ENCODE data around the gene NRG3.

Gene NRG3

DNA sequence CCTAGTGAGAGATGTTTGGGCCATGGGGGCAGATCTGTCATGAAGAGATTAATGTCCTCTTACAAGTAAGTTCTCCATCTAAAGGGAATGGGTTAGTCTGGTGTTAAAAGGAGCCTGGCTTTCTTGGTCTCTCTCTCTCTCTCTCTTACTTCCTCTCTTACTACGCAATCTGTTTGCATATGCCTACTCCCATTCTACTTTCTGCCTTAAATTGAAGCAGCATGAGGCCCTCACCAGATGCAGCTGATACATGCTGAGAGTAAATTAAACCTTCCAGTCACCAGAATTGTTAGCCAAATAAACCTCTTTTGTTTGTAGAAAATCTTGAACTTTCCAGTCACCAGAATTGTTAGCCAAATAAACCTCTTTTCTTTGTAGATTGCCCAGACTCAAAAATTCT is 884.1 kb downstream of the NRG3 start:
- DNase-seq (ENCODE audit: low spot score in 2 of 2) = no peak
- H3K36me3 Mint-ChIP-seq = no peaks in the 10 kb centered on the region
- no peaks in the 10 kb centered on the region for H3K27me3 Mint-ChIP-seq
- H3K4me1 Mint-ChIP-seq = no peaks in the 10 kb centered on the region
- no peak overlapping the region for H3K27ac Mint-ChIP-seq
- no peak for ATAC-seq (ENCODE audit: low read depth)
- H3K9me3 Mint-ChIP-seq = no peaks in the 10 kb centered on the region
- H3K4me3 Mint-ChIP-seq = no peak overlapping the region

DNA sequence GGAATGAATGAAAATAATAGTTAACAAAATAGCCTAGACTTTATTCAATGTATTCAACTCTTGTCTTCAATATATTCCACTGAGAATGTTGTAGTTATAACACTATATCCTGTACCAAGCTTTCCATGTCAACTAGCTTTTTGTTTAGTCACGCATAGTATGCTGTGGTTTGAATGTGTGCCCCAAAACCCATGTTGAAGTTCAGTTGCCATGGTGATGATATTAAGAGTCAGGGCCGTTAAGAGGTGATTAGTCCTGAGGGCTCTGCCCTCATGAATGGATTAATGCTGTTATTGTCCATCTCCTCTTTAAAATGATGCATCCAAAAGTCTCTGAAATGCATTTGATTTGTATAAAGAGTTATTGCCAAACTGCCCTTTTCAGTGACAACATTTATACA is 887.6 kb downstream of the NRG3 start:
- H3K27me3 Mint-ChIP-seq = no peaks in the 10 kb centered on the region
- H3K4me1 Mint-ChIP-seq = no peaks in the 10 kb centered on the region
- no peak overlapping the region for H3K4me3 Mint-ChIP-seq
- no peaks in the 10 kb centered on the region for H3K36me3 Mint-ChIP-seq
- peaks cover 1% of the 10 kb centered on the region for H3K9me3 Mint-ChIP-seq
- no peak overlapping the region for H3K27ac Mint-ChIP-seq
- no peak for DNase-seq (ENCODE audit: low spot score in 2 of 2)
- no peak for ATAC-seq (ENCODE audit: low read depth)

DNA sequence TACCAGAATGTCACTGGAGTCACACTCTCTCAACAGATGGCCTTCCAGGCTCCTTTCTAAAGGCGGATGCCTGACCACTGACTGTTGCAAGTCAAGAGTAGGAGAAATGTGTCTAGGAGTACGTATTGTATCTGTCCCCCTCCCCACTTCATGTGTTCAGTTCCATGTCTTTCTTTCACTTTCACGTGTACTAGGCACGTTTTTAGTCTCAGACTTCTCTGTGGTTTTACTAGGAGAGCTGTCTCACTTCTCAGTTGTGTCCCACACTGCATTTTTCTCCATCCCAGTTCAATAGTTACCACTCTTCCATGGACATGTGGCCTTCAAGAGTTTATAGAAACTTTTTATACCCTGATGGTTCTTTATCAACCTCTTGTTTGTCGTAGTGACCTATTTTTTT is 893.0 kb downstream of the NRG3 start:
- H3K36me3 Mint-ChIP-seq = no peaks in the 10 kb centered on the region
- H3K9me3 Mint-ChIP-seq = peaks cover 3% of the 10 kb centered on the region
- DNase-seq (ENCODE audit: low spot score in 2 of 2) (no peak), ATAC-seq (ENCODE audit: low read depth) (no peak)
- H3K27me3 Mint-ChIP-seq = no peaks in the 10 kb centered on the region
- no peaks in the 10 kb centered on the region for H3K4me1 Mint-ChIP-seq
- no peak overlapping the region for H3K27ac Mint-ChIP-seq
- no peak overlapping the region for H3K4me3 Mint-ChIP-seq

DNA sequence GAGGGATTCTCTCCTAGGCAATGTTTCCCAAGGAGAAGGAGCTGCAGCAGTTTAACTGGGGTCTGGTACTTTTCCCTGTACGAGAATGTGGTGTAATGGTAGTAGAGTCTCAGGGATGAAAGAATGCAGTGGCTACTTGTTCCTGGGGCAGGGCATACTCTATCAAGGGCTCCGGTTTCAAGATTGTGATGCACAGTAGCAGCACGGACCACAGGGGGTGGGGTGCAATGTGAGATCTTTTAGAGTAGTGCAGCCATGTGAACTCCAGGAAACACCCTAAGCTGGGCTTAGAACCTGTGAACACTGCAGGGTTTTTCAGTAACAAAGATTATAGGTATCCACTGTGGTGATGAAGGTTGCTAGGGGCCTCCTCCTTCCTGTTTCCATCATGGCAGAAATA is 903.9 kb downstream of the NRG3 start:
- Mint-ChIP-seq H3K27me3 (no peaks in the 10 kb centered on the region), H3K27ac (no peak overlapping the region), H3K4me1 (no peaks in the 10 kb centered on the region), H3K36me3 (no peaks in the 10 kb centered on the region), H3K9me3 (peaks cover 12% of the 10 kb centered on the region), H3K4me3 (no peak overlapping the region)
- DNase-seq (ENCODE audit: low spot score in 2 of 2) (no peak), ATAC-seq (ENCODE audit: low read depth) (no peak)

DNA sequence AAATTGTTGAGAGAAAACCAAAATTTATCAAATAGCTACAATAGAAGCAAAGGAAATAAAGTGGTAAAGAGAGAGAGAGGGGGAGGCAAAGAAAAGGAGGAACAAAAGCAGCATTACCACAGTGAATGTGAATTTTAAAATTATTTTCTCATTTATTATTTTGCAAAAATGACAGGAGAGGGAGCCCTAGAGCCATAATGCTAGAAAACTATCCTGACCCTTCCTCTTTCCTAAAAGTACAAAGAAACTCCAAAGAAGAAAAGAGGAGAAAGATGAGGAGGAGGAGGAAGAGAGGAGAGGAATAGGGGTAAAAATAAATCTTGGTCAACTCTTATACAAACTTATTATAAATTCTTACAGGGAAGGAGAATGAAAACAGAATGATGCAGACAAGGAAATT is 921.5 kb downstream of the NRG3 start:
- Mint-ChIP-seq H3K4me1 (no peaks in the 10 kb centered on the region), H3K4me3 (no peak overlapping the region), H3K36me3 (no peaks in the 10 kb centered on the region), H3K27ac (no peak overlapping the region), H3K27me3 (no peaks in the 10 kb centered on the region), H3K9me3 (no peaks in the 10 kb centered on the region)
- no peak for DNase-seq (ENCODE audit: low spot score in 2 of 2)
- no peak for ATAC-seq (ENCODE audit: low read depth)

DNA sequence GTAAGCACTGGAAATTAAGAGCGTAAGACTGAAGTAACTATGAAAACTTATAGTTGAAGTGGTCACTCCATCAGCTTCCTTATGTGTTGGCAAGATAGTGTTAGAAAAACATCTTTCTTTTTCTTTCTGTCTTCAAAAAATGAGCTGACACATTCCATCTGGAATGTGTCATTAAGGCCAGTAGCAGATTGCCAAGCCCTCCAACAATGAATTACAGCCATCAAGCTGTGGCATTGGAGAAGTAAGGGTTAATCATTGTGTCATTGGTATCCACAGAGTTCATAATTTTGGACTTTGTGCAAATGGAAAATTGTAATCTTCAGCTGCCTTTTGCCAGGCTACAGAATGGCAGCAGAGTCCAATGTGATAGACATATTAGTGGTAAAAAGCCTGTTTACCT is 926.3 kb downstream of the NRG3 start:
- Mint-ChIP-seq H3K27me3 (no peaks in the 10 kb centered on the region), H3K4me1 (no peaks in the 10 kb centered on the region), H3K4me3 (no peak overlapping the region), H3K9me3 (peaks cover 1% of the 10 kb centered on the region), H3K27ac (no peak overlapping the region), H3K36me3 (no peaks in the 10 kb centered on the region)
- ATAC-seq (ENCODE audit: low read depth) = no peak
- DNase-seq (ENCODE audit: low spot score in 2 of 2) = no peak

DNA sequence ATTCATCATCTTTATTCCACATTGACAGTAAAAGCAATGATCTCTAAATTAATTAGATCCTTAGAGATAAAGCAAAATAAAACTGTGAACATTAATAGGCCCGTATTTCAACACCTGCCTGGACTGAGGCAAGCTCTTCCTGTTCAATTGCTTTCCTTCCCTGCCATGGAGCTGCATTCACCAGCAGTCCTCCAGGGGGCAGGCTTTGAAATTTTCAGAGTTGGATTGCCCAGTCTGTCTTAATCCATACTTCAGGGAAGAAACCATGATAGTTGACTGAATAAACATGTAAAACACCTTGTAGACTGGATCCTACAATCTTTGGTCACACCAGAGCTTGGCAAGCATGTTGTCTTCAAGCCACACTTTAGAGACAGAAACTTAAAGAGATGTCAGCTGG is 936.6 kb downstream of the NRG3 start:
- Mint-ChIP-seq H3K27ac (no peak overlapping the region), H3K9me3 (peaks cover 1% of the 10 kb centered on the region), H3K27me3 (no peaks in the 10 kb centered on the region), H3K4me3 (no peak overlapping the region), H3K36me3 (no peaks in the 10 kb centered on the region), H3K4me1 (no peaks in the 10 kb centered on the region)
- ATAC-seq (ENCODE audit: low read depth) = no peak
- no peak for DNase-seq (ENCODE audit: low spot score in 2 of 2)

DNA sequence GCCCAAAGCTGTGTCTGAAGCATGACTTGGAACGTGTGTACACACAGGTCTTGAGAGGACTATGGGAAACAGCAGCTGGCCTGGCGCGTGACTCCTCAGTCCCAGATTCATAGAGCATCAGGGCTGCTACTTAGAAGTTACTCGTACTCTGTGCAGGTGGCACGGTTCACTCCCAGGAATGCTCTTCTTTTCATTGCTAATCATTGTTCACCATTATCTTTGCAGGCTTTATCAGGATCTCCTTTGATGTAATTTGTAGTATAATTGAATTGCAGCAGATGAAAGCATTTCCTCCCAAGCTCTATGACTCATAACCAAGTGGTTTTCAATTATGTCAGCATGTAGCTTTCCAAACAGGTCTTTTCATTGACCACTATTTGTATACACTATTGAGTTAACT is 938.9 kb downstream of the NRG3 start:
- Mint-ChIP-seq H3K4me3 (no peak overlapping the region), H3K27me3 (no peaks in the 10 kb centered on the region), H3K27ac (no peak overlapping the region), H3K4me1 (no peaks in the 10 kb centered on the region), H3K9me3 (peaks cover 3% of the 10 kb centered on the region), H3K36me3 (no peaks in the 10 kb centered on the region)
- no peak for ATAC-seq (ENCODE audit: low read depth)
- DNase-seq (ENCODE audit: low spot score in 2 of 2) = no peak

DNA sequence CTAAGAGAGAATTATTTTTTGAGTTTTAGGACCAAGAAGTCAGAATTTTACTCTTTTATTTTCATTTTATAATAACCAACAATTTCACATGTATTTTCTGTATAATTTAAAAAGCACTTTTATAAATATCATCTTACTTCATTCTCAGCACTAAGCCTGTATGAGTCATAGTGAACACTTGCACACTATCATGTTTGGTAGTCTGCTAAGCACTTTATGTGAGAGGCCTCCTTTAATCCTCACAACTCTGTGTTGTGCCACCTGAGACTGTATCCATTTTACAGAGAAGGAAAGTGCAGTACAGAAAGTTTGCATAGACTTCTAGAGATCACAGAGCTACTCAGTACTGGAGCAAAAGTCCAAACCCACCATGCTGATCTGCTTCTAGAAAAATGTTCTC is 939.6 kb downstream of the NRG3 start:
- H3K4me3 Mint-ChIP-seq = no peak overlapping the region
- DNase-seq (ENCODE audit: low spot score in 2 of 2) (no peak), ATAC-seq (ENCODE audit: low read depth) (no peak)
- H3K36me3 Mint-ChIP-seq = no peaks in the 10 kb centered on the region
- no peaks in the 10 kb centered on the region for H3K27me3 Mint-ChIP-seq
- H3K4me1 Mint-ChIP-seq = no peaks in the 10 kb centered on the region
- H3K27ac Mint-ChIP-seq = no peak overlapping the region
- peaks cover 3% of the 10 kb centered on the region for H3K9me3 Mint-ChIP-seq

DNA sequence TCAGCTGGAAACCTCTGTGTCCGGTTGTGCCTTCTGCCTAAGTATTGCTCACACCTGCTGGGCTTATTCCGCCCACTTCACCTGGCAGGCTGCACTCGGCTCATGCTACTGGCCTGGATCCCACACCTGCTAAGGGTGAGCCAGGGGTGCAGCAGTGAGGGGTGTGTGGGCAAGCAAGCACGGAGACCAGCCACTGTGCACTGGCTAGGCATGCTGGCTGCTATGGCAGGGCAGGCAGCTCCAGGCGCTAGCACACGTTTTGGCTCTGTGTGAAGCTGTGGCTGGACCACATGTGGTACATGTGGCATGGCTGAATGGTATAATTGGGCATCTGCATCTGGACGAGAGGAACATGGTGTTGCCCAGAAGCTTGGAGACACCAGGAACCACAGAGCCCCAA is 940.7 kb downstream of the NRG3 start:
- ATAC-seq (ENCODE audit: low read depth) (no peak), DNase-seq (ENCODE audit: low spot score in 2 of 2) (no peak)
- Mint-ChIP-seq H3K4me1 (no peaks in the 10 kb centered on the region), H3K4me3 (no peak overlapping the region), H3K36me3 (no peaks in the 10 kb centered on the region), H3K9me3 (peaks cover 3% of the 10 kb centered on the region), H3K27ac (no peak overlapping the region), H3K27me3 (no peaks in the 10 kb centered on the region)

DNA sequence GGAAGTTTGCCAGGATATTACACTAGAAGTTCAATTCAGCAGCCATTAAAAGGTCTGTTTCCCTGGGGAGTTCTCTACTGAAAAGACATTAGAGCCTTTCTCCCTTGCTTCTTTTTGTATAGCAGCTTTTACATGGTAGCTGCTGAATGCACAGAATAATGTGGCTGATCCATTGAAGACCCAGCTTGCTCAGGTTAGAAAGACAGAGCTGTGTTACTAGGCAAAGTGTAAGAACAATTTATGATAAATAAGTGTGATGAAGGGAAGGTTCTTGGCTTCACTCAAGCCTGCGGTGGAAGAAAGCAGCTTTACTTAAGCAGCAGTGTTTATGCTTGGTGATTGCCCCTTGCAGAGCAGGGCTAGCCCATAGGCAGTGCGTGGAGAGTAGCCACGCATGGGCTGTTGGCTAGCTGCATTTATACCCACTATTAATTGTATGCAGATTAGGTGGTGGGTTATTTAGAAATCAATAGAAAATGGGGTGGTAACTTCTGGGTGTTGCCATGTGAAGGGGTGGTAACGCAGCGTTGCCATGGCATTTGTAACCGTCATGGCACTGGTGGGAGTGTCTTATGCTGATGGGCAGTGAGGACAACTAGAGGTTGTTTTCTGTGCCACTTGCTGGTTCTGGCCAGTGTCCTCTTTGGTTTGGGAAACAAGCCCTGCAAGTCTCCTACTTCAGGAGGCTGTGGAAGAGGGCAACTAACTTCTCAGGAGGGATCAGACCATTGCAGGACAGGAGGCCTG is 942.9 kb downstream of the NRG3 start:
- Mint-ChIP-seq H3K4me3 (no peak overlapping the region), H3K9me3 (peaks cover 3% of the 10 kb centered on the region), H3K4me1 (no peaks in the 10 kb centered on the region), H3K36me3 (no peaks in the 10 kb centered on the region), H3K27me3 (no peaks in the 10 kb centered on the region), H3K27ac (no peak overlapping the region)
- ATAC-seq (ENCODE audit: low read depth) (no peak), DNase-seq (ENCODE audit: low spot score in 2 of 2) (no peak)

DNA sequence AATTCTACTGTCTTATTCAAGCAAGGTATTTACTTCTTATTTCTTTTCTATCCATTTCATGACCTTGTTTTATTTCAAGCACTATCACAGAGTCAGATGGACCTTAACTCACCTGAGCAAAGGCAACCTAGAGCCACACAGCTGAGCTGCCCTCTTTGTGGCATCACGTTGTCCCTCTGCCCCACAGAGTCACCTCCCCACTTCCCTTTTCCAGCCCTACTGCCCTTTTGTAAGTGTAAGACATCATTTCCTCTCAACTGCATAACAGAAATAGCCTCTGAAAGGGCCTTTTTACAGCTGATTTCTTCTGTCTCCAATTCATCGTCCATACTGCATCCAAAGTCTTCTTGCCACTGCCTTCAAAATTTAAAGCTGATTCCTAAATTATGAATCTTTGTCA is 946.0 kb downstream of the NRG3 start:
- H3K27me3 Mint-ChIP-seq = no peaks in the 10 kb centered on the region
- no peak overlapping the region for H3K4me3 Mint-ChIP-seq
- no peaks in the 10 kb centered on the region for H3K4me1 Mint-ChIP-seq
- DNase-seq (ENCODE audit: low spot score in 2 of 2) = no peak
- peaks cover 2% of the 10 kb centered on the region for H3K9me3 Mint-ChIP-seq
- no peak overlapping the region for H3K27ac Mint-ChIP-seq
- no peaks in the 10 kb centered on the region for H3K36me3 Mint-ChIP-seq
- ATAC-seq (ENCODE audit: low read depth) = no peak

DNA sequence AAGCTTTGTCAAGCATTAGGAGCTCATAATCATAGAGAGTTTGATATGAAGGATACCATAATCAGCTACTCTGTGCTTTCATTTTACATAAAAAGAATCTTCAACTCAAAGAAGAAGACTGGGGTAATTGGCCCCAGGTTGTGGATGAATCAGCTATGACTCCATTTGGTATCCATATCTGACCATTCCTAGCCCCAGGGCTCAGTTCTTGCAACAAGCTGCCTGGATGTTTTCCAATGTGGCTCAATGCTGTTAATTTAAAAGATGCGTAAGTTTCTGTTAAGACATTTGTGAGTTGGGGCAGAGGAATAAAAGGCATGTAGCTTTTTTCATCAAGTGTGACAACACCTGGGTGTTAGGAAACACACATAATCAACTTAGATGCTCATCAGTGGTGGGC is 951.1 kb downstream of the NRG3 start:
- Mint-ChIP-seq H3K36me3 (no peaks in the 10 kb centered on the region), H3K4me1 (no peaks in the 10 kb centered on the region), H3K27me3 (no peaks in the 10 kb centered on the region), H3K9me3 (peaks cover 2% of the 10 kb centered on the region), H3K27ac (no peak overlapping the region), H3K4me3 (no peak overlapping the region)
- no peak for ATAC-seq (ENCODE audit: low read depth)
- no peak for DNase-seq (ENCODE audit: low spot score in 2 of 2)

DNA sequence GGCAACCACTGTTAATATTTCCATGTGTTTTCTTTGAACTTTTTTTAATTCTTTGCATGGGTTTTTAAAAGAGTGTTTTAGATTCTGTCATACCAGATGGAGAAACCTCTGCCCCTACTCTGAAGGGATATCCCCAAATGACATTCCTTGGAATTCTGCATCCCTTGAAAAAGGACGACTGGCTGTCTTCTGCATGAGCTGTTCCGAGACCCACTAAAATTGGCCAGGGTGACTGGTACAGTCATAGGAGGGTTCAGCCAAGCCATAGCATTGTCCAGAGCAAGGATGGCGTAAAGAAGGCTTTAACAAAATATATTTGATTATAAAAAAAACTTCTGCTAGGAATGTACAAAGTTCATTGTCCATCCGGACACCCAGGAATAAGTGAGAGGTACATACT is 952.9 kb downstream of the NRG3 start:
- ATAC-seq (ENCODE audit: low read depth) (no peak), DNase-seq (ENCODE audit: low spot score in 2 of 2) (no peak)
- no peaks in the 10 kb centered on the region for H3K4me1 Mint-ChIP-seq
- H3K4me3 Mint-ChIP-seq = no peak overlapping the region
- H3K27ac Mint-ChIP-seq = no peak overlapping the region
- no peaks in the 10 kb centered on the region for H3K36me3 Mint-ChIP-seq
- H3K27me3 Mint-ChIP-seq = no peaks in the 10 kb centered on the region
- peaks cover 2% of the 10 kb centered on the region for H3K9me3 Mint-ChIP-seq

DNA sequence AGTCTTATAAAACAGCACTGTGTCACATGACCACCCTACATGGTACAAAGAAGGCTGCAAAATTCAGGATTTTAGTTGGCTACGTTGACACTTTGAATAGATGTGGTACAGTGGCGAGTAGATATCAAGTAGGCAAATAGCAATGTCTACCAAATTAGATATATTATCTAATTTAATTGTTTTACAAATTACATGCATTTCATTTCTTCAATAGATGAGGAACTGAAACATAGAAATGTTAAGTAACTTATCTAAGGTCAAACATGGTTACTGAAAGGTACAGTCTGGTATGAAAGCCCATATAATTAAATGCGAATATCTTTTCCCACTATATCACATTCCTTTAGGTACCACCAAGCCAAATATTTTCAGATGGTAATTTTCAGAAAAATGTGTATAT is 972.2 kb downstream of the NRG3 start:
- peaks cover 9% of the 10 kb centered on the region for H3K9me3 Mint-ChIP-seq
- ATAC-seq (ENCODE audit: low read depth) (no peak), DNase-seq (ENCODE audit: low spot score in 2 of 2) (no peak)
- H3K36me3 Mint-ChIP-seq = no peaks in the 10 kb centered on the region
- no peaks in the 10 kb centered on the region for H3K27me3 Mint-ChIP-seq
- no peak overlapping the region for H3K27ac Mint-ChIP-seq
- H3K4me1 Mint-ChIP-seq = no peaks in the 10 kb centered on the region
- H3K4me3 Mint-ChIP-seq = no peak overlapping the region

All from memory B cell (primary cell).